Measurements from ENCODE around the gene STON1.
"Not testable (repeated sequence)": the region's sequence is repeated elsewhere in the genome, so short reads cannot be mapped to it uniquely, and the experiment has no call there.

STON1 gene

DNA sequence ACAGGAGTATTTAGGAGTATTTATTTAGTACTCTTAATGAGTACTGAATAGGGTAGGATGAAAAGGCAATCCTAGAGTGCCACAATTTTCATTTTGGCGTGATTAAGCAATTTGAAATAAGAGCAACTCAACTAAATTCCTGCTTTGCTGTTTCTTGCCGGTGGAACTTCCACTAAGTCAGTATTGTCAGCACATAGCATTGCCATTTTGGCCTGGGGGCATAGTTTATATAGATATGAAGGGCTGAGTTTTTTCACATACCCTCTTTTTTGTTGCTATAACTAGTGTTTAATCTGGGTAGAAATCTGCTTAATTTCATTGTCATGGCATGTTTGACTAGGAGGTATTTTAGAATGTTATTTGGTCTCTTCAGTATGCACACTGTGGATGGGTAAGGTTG, 89.6 kb downstream of the STON1 start:
- Histone ChIP-seq H3K9me3 (replicated peaks in 1 of 2; ENCODE audit: control insufficient read depth in 2 of 2, insufficient read depth in 1 of 2, low read depth in 1 of 2, low read length in 2 of 2) (no peaks in the 10 kb centered on the region), H4K91ac (ENCODE audit: low read depth, low read length, poor library complexity) (no peak overlapping the region), H3K23ac (ENCODE audit: low read depth, low read length, poor library complexity) (no peak overlapping the region), H3K18ac (ENCODE audit: low read length) (no peak overlapping the region), H3K27me3 (ENCODE audit: control insufficient read depth in 3 of 3, insufficient read depth in 3 of 3, low read depth in 1 of 3, low read length in 3 of 3) (no peaks in the 10 kb centered on the region), H2AK5ac (ENCODE audit: low read depth, low read length) (no peak overlapping the region), H4K8ac (ENCODE audit: low read depth, low read length) (no peak overlapping the region), H3K9ac (ENCODE audit: low read depth, low read length, poor library complexity) (no peak overlapping the region), H3K4ac (ENCODE audit: low read length) (no peak overlapping the region), H3K27ac (replicated peaks; ENCODE audit: low read length) (no peak overlapping the region), H3K14ac (ENCODE audit: low read length) (no peak overlapping the region), H3K79me1 (ENCODE audit: low read depth, low read length) (no peaks in the 10 kb centered on the region), H3K36me3 (replicated peaks in 1 of 2; ENCODE audit: control insufficient read depth in 2 of 2, insufficient read depth in 2 of 2, low read length in 2 of 2) (no peaks in the 10 kb centered on the region), H3K4me2 (ENCODE audit: insufficient read depth, low read length, poor library complexity, severe bottlenecking) (no peak overlapping the region), H2AFZ (ENCODE audit: low read length) (no peak overlapping the region), H2BK15ac (ENCODE audit: low read length) (no peak overlapping the region), H2BK120ac (ENCODE audit: low read depth, low read length) (no peak overlapping the region), H2BK12ac (ENCODE audit: low read length) (no peak overlapping the region), H3K4me3 (ENCODE audit: low read length in 2 of 2) (no peak overlapping the region), H3K4me1 (ENCODE audit: control insufficient read depth in 2 of 2, insufficient read depth in 1 of 2, low read depth in 1 of 2, low read length in 2 of 2) (no peaks in the 10 kb centered on the region), H2BK5ac (ENCODE audit: low read length) (no peak overlapping the region)
- no CpG with 5 or more reads among the region's 2 CpGs for WGBS, 2 donors (ENCODE audit: extremely low coverage in 2 of 2, insufficient read length in 2 of 2, insufficient replicate concordance in 1 of 2)
- no peak for DNase-seq (ENCODE audit: low spot score)

DNA sequence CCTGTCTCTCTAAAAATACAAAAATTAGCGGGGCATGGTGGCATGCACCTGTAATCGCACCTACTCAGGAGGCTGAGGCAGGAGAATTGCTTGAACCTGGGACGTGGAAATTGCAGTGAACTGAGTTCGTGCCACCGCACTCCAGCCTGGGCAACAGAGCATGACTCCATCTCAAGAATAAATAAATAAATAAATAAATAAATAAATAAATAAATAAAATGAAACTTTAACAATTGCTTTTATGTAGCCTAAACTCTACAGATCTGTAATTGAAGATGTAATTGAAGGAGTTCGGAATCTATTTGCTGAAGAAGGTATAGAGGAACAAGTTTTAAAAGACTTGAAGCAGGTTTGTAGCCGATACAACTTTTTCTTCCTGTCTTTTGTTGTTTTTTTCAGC, 90.7 kb downstream of the STON1 start:
- H2BK12ac ChIP-seq (ENCODE audit: low read length): no peak overlapping the region
- H3K23ac ChIP-seq (ENCODE audit: low read depth, low read length, poor library complexity): no peak overlapping the region
- no peak overlapping the region for H2BK5ac ChIP-seq (ENCODE audit: low read length)
- no peaks in the 10 kb centered on the region for H3K27me3 ChIP-seq (ENCODE audit: control insufficient read depth in 3 of 3, insufficient read depth in 3 of 3, low read depth in 1 of 3, low read length in 3 of 3)
- no peak overlapping the region for H2AK5ac ChIP-seq (ENCODE audit: low read depth, low read length)
- DNase-seq (ENCODE audit: low spot score): no peak
- H2BK15ac ChIP-seq (ENCODE audit: low read length): no peak overlapping the region
- H4K91ac ChIP-seq (ENCODE audit: low read depth, low read length, poor library complexity): no peak overlapping the region
- no peak overlapping the region for H2BK120ac ChIP-seq (ENCODE audit: low read depth, low read length)
- no peak overlapping the region for H3K9ac ChIP-seq (ENCODE audit: low read depth, low read length, poor library complexity)
- H2AFZ ChIP-seq (ENCODE audit: low read length): no peak overlapping the region
- H3K18ac ChIP-seq (ENCODE audit: low read length): no peak overlapping the region
- H3K9me3 ChIP-seq (replicated peaks in 1 of 2; ENCODE audit: control insufficient read depth in 2 of 2, insufficient read depth in 1 of 2, low read depth in 1 of 2, low read length in 2 of 2): no peaks in the 10 kb centered on the region
- no peak overlapping the region for H4K8ac ChIP-seq (ENCODE audit: low read depth, low read length)
- no peak overlapping the region for H3K4ac ChIP-seq (ENCODE audit: low read length)
- H3K79me1 ChIP-seq (ENCODE audit: low read depth, low read length): no peaks in the 10 kb centered on the region
- no peak overlapping the region for H3K4me3 ChIP-seq (ENCODE audit: low read length in 2 of 2)
- no peak overlapping the region for H3K4me2 ChIP-seq (ENCODE audit: insufficient read depth, low read length, poor library complexity, severe bottlenecking)
- no peak overlapping the region for H3K27ac ChIP-seq (replicated peaks; ENCODE audit: low read length)
- H3K14ac ChIP-seq (ENCODE audit: low read length): no peak overlapping the region
- no peaks in the 10 kb centered on the region for H3K4me1 ChIP-seq (ENCODE audit: control insufficient read depth in 2 of 2, insufficient read depth in 1 of 2, low read depth in 1 of 2, low read length in 2 of 2)
- no CpG with 5 or more reads among the region's 7 CpGs for WGBS, 2 donors (ENCODE audit: extremely low coverage in 2 of 2, insufficient read length in 2 of 2, insufficient replicate concordance in 1 of 2)
- no peaks in the 10 kb centered on the region for H3K36me3 ChIP-seq (replicated peaks in 1 of 2; ENCODE audit: control insufficient read depth in 2 of 2, insufficient read depth in 2 of 2, low read length in 2 of 2)

DNA sequence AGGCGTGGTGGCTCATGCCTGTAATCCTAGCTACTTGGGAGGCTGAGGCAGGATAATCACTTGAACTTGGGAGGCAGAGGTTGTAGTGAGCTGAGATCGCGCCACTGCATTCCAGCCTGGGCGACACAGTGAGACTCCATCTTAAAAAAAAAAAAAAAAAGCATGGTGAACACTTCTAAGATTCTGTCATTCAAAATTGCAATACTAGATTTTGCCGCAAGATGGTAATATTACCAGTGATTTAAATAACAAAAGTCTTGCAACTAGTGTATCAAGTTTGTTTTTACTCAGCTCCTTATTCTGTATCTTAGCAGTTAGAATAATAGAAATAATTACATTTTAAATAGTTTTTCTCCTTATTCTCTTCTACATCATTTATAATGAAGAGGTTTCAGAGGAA, 92.7 kb downstream of the STON1 start:
- not testable (repeated sequence) for H2BK12ac ChIP-seq (ENCODE audit: low read length); H3K4me1 ChIP-seq (ENCODE audit: control insufficient read depth in 2 of 2, insufficient read depth in 1 of 2, low read depth in 1 of 2, low read length in 2 of 2); H4K91ac ChIP-seq (ENCODE audit: low read depth, low read length, poor library complexity); H2BK120ac ChIP-seq (ENCODE audit: low read depth, low read length); H2AFZ ChIP-seq (ENCODE audit: low read length); H2BK5ac ChIP-seq (ENCODE audit: low read length); H3K27ac ChIP-seq (replicated peaks; ENCODE audit: low read length); H3K18ac ChIP-seq (ENCODE audit: low read length); H3K4me2 ChIP-seq (ENCODE audit: insufficient read depth, low read length, poor library complexity, severe bottlenecking); H3K4ac ChIP-seq (ENCODE audit: low read length); DNase-seq (ENCODE audit: low spot score); H3K27me3 ChIP-seq (ENCODE audit: control insufficient read depth in 3 of 3, insufficient read depth in 3 of 3, low read depth in 1 of 3, low read length in 3 of 3); H3K4me3 ChIP-seq (ENCODE audit: low read length in 2 of 2); H3K14ac ChIP-seq (ENCODE audit: low read length); H2BK15ac ChIP-seq (ENCODE audit: low read length); H4K8ac ChIP-seq (ENCODE audit: low read depth, low read length); H2AK5ac ChIP-seq (ENCODE audit: low read depth, low read length); H3K9me3 ChIP-seq (replicated peaks in 1 of 2; ENCODE audit: control insufficient read depth in 2 of 2, insufficient read depth in 1 of 2, low read depth in 1 of 2, low read length in 2 of 2); H3K23ac ChIP-seq (ENCODE audit: low read depth, low read length, poor library complexity); H3K36me3 ChIP-seq (replicated peaks in 1 of 2; ENCODE audit: control insufficient read depth in 2 of 2, insufficient read depth in 2 of 2, low read length in 2 of 2); H3K79me1 ChIP-seq (ENCODE audit: low read depth, low read length); H3K9ac ChIP-seq (ENCODE audit: low read depth, low read length, poor library complexity)
- WGBS, 2 donors (ENCODE audit: extremely low coverage in 2 of 2, insufficient read length in 2 of 2, insufficient replicate concordance in 1 of 2): no CpG with 5 or more reads among the region's 5 CpGs

DNA sequence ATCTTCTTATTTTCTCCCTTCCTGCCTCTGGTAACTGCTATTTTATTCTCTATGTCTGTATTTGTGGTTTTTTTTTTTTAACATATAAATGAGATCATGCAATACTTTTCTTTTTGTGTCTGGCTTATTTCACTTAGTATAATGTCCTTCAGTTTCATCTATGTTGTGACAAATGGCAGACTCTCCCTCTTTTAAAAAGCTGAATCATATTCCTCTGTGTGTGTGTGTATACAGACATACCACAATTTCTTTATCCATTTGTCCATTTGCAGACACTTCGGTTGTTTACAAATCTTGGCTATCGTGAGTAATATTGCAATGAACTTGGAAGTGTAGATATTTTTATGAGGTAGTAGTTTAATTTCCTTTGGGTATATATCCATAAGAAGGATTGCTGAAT, 94.7 kb downstream of the STON1 start:
- H3K9me3 ChIP-seq (replicated peaks in 1 of 2; ENCODE audit: control insufficient read depth in 2 of 2, insufficient read depth in 1 of 2, low read depth in 1 of 2, low read length in 2 of 2): no peaks in the 10 kb centered on the region
- H2BK120ac ChIP-seq (ENCODE audit: low read depth, low read length): no peak overlapping the region
- no peak overlapping the region for H3K4ac ChIP-seq (ENCODE audit: low read length)
- no peak overlapping the region for H2BK12ac ChIP-seq (ENCODE audit: low read length)
- H2AFZ ChIP-seq (ENCODE audit: low read length): no peak overlapping the region
- no peak overlapping the region for H3K18ac ChIP-seq (ENCODE audit: low read length)
- H3K9ac ChIP-seq (ENCODE audit: low read depth, low read length, poor library complexity): no peak overlapping the region
- no peak overlapping the region for H2BK15ac ChIP-seq (ENCODE audit: low read length)
- H2AK5ac ChIP-seq (ENCODE audit: low read depth, low read length): no peak overlapping the region
- no peak overlapping the region for H3K14ac ChIP-seq (ENCODE audit: low read length)
- no peaks in the 10 kb centered on the region for H3K36me3 ChIP-seq (replicated peaks in 1 of 2; ENCODE audit: control insufficient read depth in 2 of 2, insufficient read depth in 2 of 2, low read length in 2 of 2)
- H3K27me3 ChIP-seq (ENCODE audit: control insufficient read depth in 3 of 3, insufficient read depth in 3 of 3, low read depth in 1 of 3, low read length in 3 of 3): no peaks in the 10 kb centered on the region
- H3K4me1 ChIP-seq (ENCODE audit: control insufficient read depth in 2 of 2, insufficient read depth in 1 of 2, low read depth in 1 of 2, low read length in 2 of 2): no peaks in the 10 kb centered on the region
- H3K4me3 ChIP-seq (ENCODE audit: low read length in 2 of 2): no peak overlapping the region
- H3K27ac ChIP-seq (replicated peaks; ENCODE audit: low read length): no peak overlapping the region
- no peak overlapping the region for H4K91ac ChIP-seq (ENCODE audit: low read depth, low read length, poor library complexity)
- no CpG with 5 or more reads among the region's 2 CpGs for WGBS, 2 donors (ENCODE audit: extremely low coverage in 2 of 2, insufficient read length in 2 of 2, insufficient replicate concordance in 1 of 2)
- H2BK5ac ChIP-seq (ENCODE audit: low read length): no peak overlapping the region
- H3K79me1 ChIP-seq (ENCODE audit: low read depth, low read length): no peaks in the 10 kb centered on the region
- no peak overlapping the region for H3K4me2 ChIP-seq (ENCODE audit: insufficient read depth, low read length, poor library complexity, severe bottlenecking)
- DNase-seq (ENCODE audit: low spot score): no peak
- no peak overlapping the region for H4K8ac ChIP-seq (ENCODE audit: low read depth, low read length)
- H3K23ac ChIP-seq (ENCODE audit: low read depth, low read length, poor library complexity): no peak overlapping the region

Data from neuronal stem cell (in vitro differentiated cells).